ENCODE results near the gene HTRA1.

DNA sequence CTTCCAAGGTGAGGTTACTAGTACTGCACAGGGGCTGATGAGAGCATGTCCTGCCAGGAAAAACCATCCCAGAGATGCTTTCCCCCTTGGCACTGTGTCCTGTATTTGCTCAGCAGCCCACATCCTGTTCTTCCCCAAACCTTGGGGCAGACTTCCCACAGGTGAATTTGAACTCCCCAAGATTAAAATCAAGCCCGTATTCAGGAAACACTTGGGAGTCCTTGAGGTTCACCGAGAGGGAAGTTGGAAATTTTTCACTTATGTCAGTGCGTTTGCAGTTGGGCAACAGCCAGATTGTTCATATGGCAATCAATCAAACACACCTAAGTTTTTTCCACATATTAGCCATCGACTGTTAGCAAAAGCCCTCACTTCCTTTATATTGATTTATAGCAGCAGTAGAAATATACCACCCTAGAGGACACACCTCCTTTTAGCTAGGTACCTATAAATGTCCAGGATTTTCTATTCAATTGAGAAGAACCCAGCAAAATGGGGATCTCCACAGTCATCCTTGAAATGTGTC, 99.0 kb downstream of the HTRA1 start, which contains the start of gene DMBT1:
- no peak for TF ChIP-seq EZH2 (IDR thresholded peaks at IDR 0.05; ENCODE audit: low read length, missing control alignments)
- TF ChIP-seq, protein P1, sequence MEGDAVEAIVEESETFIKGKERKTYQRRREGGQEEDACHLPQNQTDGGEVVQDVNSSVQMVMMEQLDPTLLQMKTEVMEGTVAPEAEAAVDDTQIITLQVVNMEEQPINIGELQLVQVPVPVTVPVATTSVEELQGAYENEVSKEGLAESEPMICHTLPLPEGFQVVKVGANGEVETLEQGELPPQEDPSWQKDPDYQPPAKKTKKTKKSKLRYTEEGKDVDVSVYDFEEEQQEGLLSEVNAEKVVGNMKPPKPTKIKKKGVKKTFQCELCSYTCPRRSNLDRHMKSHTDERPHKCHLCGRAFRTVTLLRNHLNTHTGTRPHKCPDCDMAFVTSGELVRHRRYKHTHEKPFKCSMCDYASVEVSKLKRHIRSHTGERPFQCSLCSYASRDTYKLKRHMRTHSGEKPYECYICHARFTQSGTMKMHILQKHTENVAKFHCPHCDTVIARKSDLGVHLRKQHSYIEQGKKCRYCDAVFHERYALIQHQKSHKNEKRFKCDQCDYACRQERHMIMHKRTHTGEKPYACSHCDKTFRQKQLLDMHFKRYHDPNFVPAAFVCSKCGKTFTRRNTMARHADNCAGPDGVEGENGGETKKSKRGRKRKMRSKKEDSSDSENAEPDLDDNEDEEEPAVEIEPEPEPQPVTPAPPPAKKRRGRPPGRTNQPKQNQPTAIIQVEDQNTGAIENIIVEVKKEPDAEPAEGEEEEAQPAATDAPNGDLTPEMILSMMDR (conservative IDR thresholded peaks at IDR 0.05 in 1 of 2, IDR thresholded peaks at IDR 0.05 in 1 of 2; ENCODE audit: low read depth in 1 of 2, low read length in 2 of 2): no peak
